ENCODE data around the gene NHLRC2. TPM values are rescaled to one million over a fixed set of nuclear protein-coding genes. Genes with fewer than 3 reads are reported as not detected.

Gene NHLRC2
- total and polyA plus RNA-seq, 4 donors: 2.4 to 40.0 (median 21.0) TPM

GRCh38 chr10:113947184-113948041 is 93.0 kb downstream of the NHLRC2 start:
- no peak for DNase-seq
- WGBS, 2 donors: 74 to 75% methylated on average over 12 of the region's 12 CpGs
- H3K27ac ChIP-seq (ENCODE audit: low read depth in 1 of 2, low read length in 2 of 2): no peak overlapping the region

GRCh38 chr10:113948048-113948447 is 93.6 kb downstream of the NHLRC2 start:
- H3K27me3 ChIP-seq (ENCODE audit: control insufficient read depth in 1 of 2, insufficient read depth in 2 of 2, low read length in 1 of 2): no peaks in the 10 kb centered on the region
- DNase-seq (no peak), ATAC-seq (ENCODE audit: low FRiP score) (no peak)
- no peaks in the 10 kb centered on the region for H3K9me3 ChIP-seq (ENCODE audit: control insufficient read depth, low read length)
- intact Hi-C loops (cut with DNase I): no loop called here
- H3K36me3 ChIP-seq (ENCODE audit: control insufficient read depth in 1 of 2, insufficient read depth in 2 of 2, low read length in 1 of 2): no peaks in the 10 kb centered on the region
- 87 to 89% methylated on average over 4 of the region's 4 CpGs for WGBS, 2 donors
- H3K27ac ChIP-seq (ENCODE audit: low read depth in 1 of 2, low read length in 2 of 2): no peak overlapping the region
- no peaks in the 10 kb centered on the region for H3K4me1 ChIP-seq (ENCODE audit: control insufficient read depth in 1 of 2, insufficient read depth in 2 of 2, low read length in 2 of 2)
- no peak overlapping the region for H3K4me3 ChIP-seq (ENCODE audit: low read length in 2 of 2)

More at GRCh38 chr10:113947184-113948041, 93.0 kb downstream of the NHLRC2 start:
- Histone ChIP-seq H3K27me3 (ENCODE audit: control insufficient read depth in 1 of 2, insufficient read depth in 2 of 2, low read length in 1 of 2) (no peaks in the 10 kb centered on the region), H3K4me1 (ENCODE audit: control insufficient read depth in 1 of 2, insufficient read depth in 2 of 2, low read length in 2 of 2) (no peaks in the 10 kb centered on the region), H3K4me3 (ENCODE audit: low read length in 2 of 2) (no peak overlapping the region), H3K9me3 (ENCODE audit: control insufficient read depth, low read length) (no peaks in the 10 kb centered on the region), H3K36me3 (ENCODE audit: control insufficient read depth in 1 of 2, insufficient read depth in 2 of 2, low read length in 1 of 2) (no peaks in the 10 kb centered on the region)
- intact Hi-C loops (cut with DNase I): no loop called here
- no peak for ATAC-seq (ENCODE audit: low FRiP score)

- no peak overlapping the region for H3K27ac ChIP-seq (ENCODE audit: low read depth in 1 of 2, low read length in 2 of 2)
- no peaks in the 10 kb centered on the region for H3K36me3 ChIP-seq (ENCODE audit: control insufficient read depth in 1 of 2, insufficient read depth in 2 of 2, low read length in 1 of 2)
- H3K4me3 ChIP-seq (ENCODE audit: low read length in 2 of 2): no peak overlapping the region
- DNase-seq (no peak), ATAC-seq (ENCODE audit: low FRiP score) (no peak)
- H3K27me3 ChIP-seq (ENCODE audit: control insufficient read depth in 1 of 2, insufficient read depth in 2 of 2, low read length in 1 of 2): no peaks in the 10 kb centered on the region
- intact Hi-C loops (cut with DNase I): no loop called here
- H3K9me3 ChIP-seq (ENCODE audit: control insufficient read depth, low read length): no peaks in the 10 kb centered on the region
- no peaks in the 10 kb centered on the region for H3K4me1 ChIP-seq (ENCODE audit: control insufficient read depth in 1 of 2, insufficient read depth in 2 of 2, low read length in 2 of 2)
These were observed 95.8 kb downstream of the NHLRC2 start for GRCh38 chr10:113950268-113950667.

GRCh38 chr10:113953505-113954272 is 99.2 kb downstream of the NHLRC2 start:
- ATAC-seq (ENCODE audit: low FRiP score) (no peak), DNase-seq (no peak)
- Histone ChIP-seq H3K4me3 (ENCODE audit: low read length in 2 of 2) (no peak overlapping the region), H3K36me3 (ENCODE audit: control insufficient read depth in 1 of 2, insufficient read depth in 2 of 2, low read length in 1 of 2) (no peaks in the 10 kb centered on the region), H3K4me1 (ENCODE audit: control insufficient read depth in 1 of 2, insufficient read depth in 2 of 2, low read length in 2 of 2) (peaks cover 0 to 2% of the 10 kb centered on the region in 2 donors), H3K27me3 (ENCODE audit: control insufficient read depth in 1 of 2, insufficient read depth in 2 of 2, low read length in 1 of 2) (no peaks in the 10 kb centered on the region), H3K9me3 (ENCODE audit: control insufficient read depth, low read length) (no peaks in the 10 kb centered on the region), H3K27ac (ENCODE audit: low read depth in 1 of 2, low read length in 2 of 2) (no peak overlapping the region)
- intact Hi-C loops (cut with DNase I): no loop called here
- 90 to 91% methylated on average over 2 of the region's 2 CpGs for WGBS, 2 donors

GRCh38 chr10:113954409-113954808 is 99.9 kb downstream of the NHLRC2 start:
- no peak for DNase-seq
- 91 to 97% methylated on average over 1 of the region's 1 CpG for WGBS, 2 donors

GRCh38 chr10:113957013-113957412 is 102.6 kb downstream of the NHLRC2 start:
- Histone ChIP-seq H3K27ac (ENCODE audit: low read depth in 1 of 2, low read length in 2 of 2) (peak overlapping the region in 1 of 2 donors; percentile 88), H3K27me3 (ENCODE audit: control insufficient read depth in 1 of 2, insufficient read depth in 2 of 2, low read length in 1 of 2) (no peaks in the 10 kb centered on the region), H3K36me3 (ENCODE audit: control insufficient read depth in 1 of 2, insufficient read depth in 2 of 2, low read length in 1 of 2) (no peaks in the 10 kb centered on the region), H3K4me1 (ENCODE audit: control insufficient read depth in 1 of 2, insufficient read depth in 2 of 2, low read length in 2 of 2) (peaks cover 2 to 3% of the 10 kb centered on the region in 2 donors), H3K9me3 (ENCODE audit: control insufficient read depth, low read length) (no peaks in the 10 kb centered on the region), H3K4me3 (ENCODE audit: low read length in 2 of 2) (no peak overlapping the region)
- DNase-seq: no peak
- ATAC-seq (ENCODE audit: low FRiP score): no peak
- WGBS, 2 donors: 40 to 43% methylated on average over 5 of the region's 5 CpGs
- intact Hi-C loops (cut with DNase I): no loop called here

More at GRCh38 chr10:113954409-113954808, 99.9 kb downstream of the NHLRC2 start:
- no peak for ATAC-seq (ENCODE audit: low FRiP score)
- no peaks in the 10 kb centered on the region for H3K27me3 ChIP-seq (ENCODE audit: control insufficient read depth in 1 of 2, insufficient read depth in 2 of 2, low read length in 1 of 2)
- H3K36me3 ChIP-seq (ENCODE audit: control insufficient read depth in 1 of 2, insufficient read depth in 2 of 2, low read length in 1 of 2): no peaks in the 10 kb centered on the region
- no peak overlapping the region for H3K4me3 ChIP-seq (ENCODE audit: low read length in 2 of 2)
- H3K9me3 ChIP-seq (ENCODE audit: control insufficient read depth, low read length): no peaks in the 10 kb centered on the region
- H3K27ac ChIP-seq (ENCODE audit: low read depth in 1 of 2, low read length in 2 of 2): no peak overlapping the region
- peaks cover 2 to 3% of the 10 kb centered on the region in 2 donors for H3K4me1 ChIP-seq (ENCODE audit: control insufficient read depth in 1 of 2, insufficient read depth in 2 of 2, low read length in 2 of 2)
- intact Hi-C loops (cut with DNase I): no loop called here

- peak; percentile 65 to 80 for DNase-seq
- Histone ChIP-seq H3K4me3 (ENCODE audit: low read length in 2 of 2) (no peak overlapping the region), H3K27ac (ENCODE audit: low read depth in 1 of 2, low read length in 2 of 2) (peak overlapping the region in 1 of 2 donors; percentile 79), H3K9me3 (ENCODE audit: control insufficient read depth, low read length) (no peaks in the 10 kb centered on the region), H3K4me1 (ENCODE audit: control insufficient read depth in 1 of 2, insufficient read depth in 2 of 2, low read length in 2 of 2) (peaks cover 2 to 3% of the 10 kb centered on the region in 2 donors), H3K27me3 (ENCODE audit: control insufficient read depth in 1 of 2, insufficient read depth in 2 of 2, low read length in 1 of 2) (no peaks in the 10 kb centered on the region), H3K36me3 (ENCODE audit: control insufficient read depth in 1 of 2, insufficient read depth in 2 of 2, low read length in 1 of 2) (no peaks in the 10 kb centered on the region)
- intact Hi-C loops (cut with DNase I): no loop called here
- ATAC-seq (ENCODE audit: low FRiP score): peak; percentile 83
- 42 to 44% methylated on average over 11 of the region's 11 CpGs for WGBS, 2 donors
These were observed 104.3 kb downstream of the NHLRC2 start for GRCh38 chr10:113958631-113959382.

- H3K4me3 ChIP-seq (ENCODE audit: low read length in 2 of 2): no peak overlapping the region
- whole genome bisulfite sequencing, 2 donors: 80 to 87% methylated on average over 6 of the region's 6 CpGs
- H3K9me3 ChIP-seq (ENCODE audit: control insufficient read depth, low read length): no peaks in the 10 kb centered on the region
- ATAC-seq (ENCODE audit: low FRiP score): no peak
- DNase-seq: no peak
- H3K27ac ChIP-seq (ENCODE audit: low read depth in 1 of 2, low read length in 2 of 2): peak overlapping the region in 1 of 2 donors; percentile 56
- intact Hi-C loops (cut with DNase I): no loop called here
- peaks cover 2 to 3% of the 10 kb centered on the region in 2 donors for H3K4me1 ChIP-seq (ENCODE audit: control insufficient read depth in 1 of 2, insufficient read depth in 2 of 2, low read length in 2 of 2)
- no peaks in the 10 kb centered on the region for H3K36me3 ChIP-seq (ENCODE audit: control insufficient read depth in 1 of 2, insufficient read depth in 2 of 2, low read length in 1 of 2)
- no peaks in the 10 kb centered on the region for H3K27me3 ChIP-seq (ENCODE audit: control insufficient read depth in 1 of 2, insufficient read depth in 2 of 2, low read length in 1 of 2)
These were observed 104.9 kb downstream of the NHLRC2 start for GRCh38 chr10:113959383-113959760.

All from aorta (tissue), 5 donors.